HEK293 (cell line): ENCODE data around the gene PCCA.

Experiments used
- CTCF ChIA-PET: fragments of 350-600 bp; formaldehyde crosslinking; extraction: SDS; loops from one replicate; lab custom pipeline; 2021; ENCODE audit warnings: antibody characterized with exemption; lab: Yijun Ruan, JAX
- POLR2A ChIA-PET: fragments of 300-600 bp; formaldehyde crosslinking; extraction: SDS; loops from one replicate; lab custom pipeline; 2020; ENCODE audit warnings: antibody characterized with exemption, inconsistent platforms; lab: Yijun Ruan, JAX
- H3K27ac ChIP-seq: fragments of 200-500 bp; sonication (Bioruptor generic); 2 replicates; pipeline ENCODE4 v1.5.1; 2014; ENCODE audit warnings: low read depth, low read length, control low read depth, inconsistent platforms; ENCODE audit errors: extremely low read depth
- H3K36me3 ChIP-seq, 2 experiments: fragments of 200-500 bp in 1 of 2; sonication (Bioruptor generic) in 1 of 2; 1 replicate in 1 of 2; 2 replicates in 1 of 2; pipeline ENCODE4 v1.5.1; 2014 to 2017; ENCODE audit warnings: inconsistent platforms in 2 of 2, low read length in 2 of 2; ENCODE audit not compliant: control insufficient read depth in 2 of 2, insufficient read depth in 1 of 2
- H3K4me1 ChIP-seq: fragments of 200-500 bp; sonication (Bioruptor generic); 2 replicates; pipeline ENCODE4 v1.5.1; 2014; ENCODE audit warnings: mild to moderate bottlenecking, low read length, inconsistent platforms; ENCODE audit not compliant: control insufficient read depth, insufficient read depth
- H3K4me3 ChIP-seq: 2 replicates; pipeline ENCODE4 v1.5.1; 2011; ENCODE audit warnings: low read depth, mild to moderate bottlenecking, control low read depth, low read length, moderate library complexity
- H3K9me3 ChIP-seq: fragments of 200-500 bp; sonication (Bioruptor generic); 2 replicates; pipeline ENCODE4 v1.5.1; 2014; ENCODE audit warnings: low read depth, low read length, inconsistent platforms; ENCODE audit not compliant: control insufficient read depth, insufficient read depth
- EGR2 ChIP-seq: fragments of 450-650 bp; formaldehyde crosslinking; IDR thresholded peaks from 2 replicates; pipeline ENCODE4 v1.5.1; 2016; ENCODE audit warnings: low read depth, missing biosample characterization, missing genetic modification characterization
- GLIS2 ChIP-seq: fragments of 450-650 bp; formaldehyde crosslinking; IDR thresholded peaks from 2 replicates; pipeline ENCODE4 v1.5.1; 2016; ENCODE audit warnings: missing biosample characterization, missing genetic modification characterization
- RBAK ChIP-seq: fragments of 450-650 bp; formaldehyde crosslinking; IDR thresholded peaks from 2 replicates; pipeline ENCODE4 v1.5.1; 2016; ENCODE audit warnings: missing biosample characterization, missing genetic modification characterization
- SCRT2 ChIP-seq: fragments of 450-650 bp; formaldehyde crosslinking; IDR thresholded peaks from 2 replicates; pipeline ENCODE4 v1.5.1; 2016; ENCODE audit warnings: missing biosample characterization, missing genetic modification characterization
- SETDB1 ChIP-seq: IDR thresholded peaks from one replicate; pipeline ENCODE4 v1.6.1; 2017; ENCODE audit warnings: mild to moderate bottlenecking, low read length, moderate library complexity, mixed read lengths; ENCODE audit not compliant: insufficient read length
- ZBTB20 ChIP-seq: fragments of 450-650 bp; formaldehyde crosslinking; IDR thresholded peaks from 2 replicates; pipeline ENCODE4 v1.5.1; 2016; ENCODE audit warnings: missing biosample characterization, missing genetic modification characterization
- ZNF112 ChIP-seq: fragments of 450-650 bp; formaldehyde crosslinking; IDR thresholded peaks from 2 replicates; pipeline ENCODE4 v1.5.0; 2017; ENCODE audit warnings: missing biosample characterization, missing genetic modification characterization
- ZNF146 ChIP-seq: fragments of 450-650 bp; formaldehyde crosslinking; IDR thresholded peaks from 2 replicates; pipeline ENCODE4 v1.5.1; 2016; ENCODE audit warnings: missing biosample characterization, missing genetic modification characterization
- ZNF221 ChIP-seq: fragments of 450-650 bp; formaldehyde crosslinking; IDR thresholded peaks from 2 replicates; pipeline ENCODE4 v1.5.1; 2017; ENCODE audit warnings: missing biosample characterization, missing genetic modification characterization, borderline replicate concordance
- ZNF248 ChIP-seq: fragments of 450-650 bp; formaldehyde crosslinking; IDR thresholded peaks from 2 replicates; pipeline ENCODE4 v1.5.1; 2017; ENCODE audit warnings: missing biosample characterization, missing genetic modification characterization
- ZNF266 ChIP-seq: fragments of 450-650 bp; formaldehyde crosslinking; IDR thresholded peaks from 2 replicates; pipeline ENCODE4 v1.5.1; 2016; ENCODE audit warnings: missing biosample characterization, missing genetic modification characterization, low read depth
- ZNF274 ChIP-seq, 2 experiments: fragments of 200-500 bp in 1 of 2; fragments of 450-650 bp in 1 of 2; sonication (Bioruptor generic) in 1 of 2; formaldehyde crosslinking in 1 of 2; IDR thresholded peaks; 2 replicates each; pipeline versions ENCODE4 v1.5.1 to v1.6.1; 2014 to 2016; ENCODE audit warnings: borderline replicate concordance in 1 of 2, inconsistent platforms in 1 of 2, low read length in 1 of 2, missing biosample characterization in 1 of 2, missing genetic modification characterization in 1 of 2
- ZNF391 ChIP-seq: fragments of 450-650 bp; formaldehyde crosslinking; IDR thresholded peaks from 2 replicates; pipeline ENCODE4 v1.5.1; 2016; ENCODE audit warnings: low read depth, missing biosample characterization, missing genetic modification characterization, borderline replicate concordance
- ZNF514 ChIP-seq: fragments of 450-650 bp; formaldehyde crosslinking; IDR thresholded peaks from 2 replicates; pipeline ENCODE4 v1.5.1; 2016; ENCODE audit warnings: missing biosample characterization, missing genetic modification characterization
- ZNF521 ChIP-seq: fragments of 450-650 bp; formaldehyde crosslinking; IDR thresholded peaks from 2 replicates; pipeline ENCODE4 v1.5.1; 2017; ENCODE audit warnings: missing biosample characterization, mild to moderate bottlenecking, missing genetic modification characterization
- ZNF621 ChIP-seq: fragments of 450-650 bp; formaldehyde crosslinking; IDR thresholded peaks from 2 replicates; pipeline ENCODE4 v1.5.1; 2017; ENCODE audit warnings: missing biosample characterization, missing genetic modification characterization
- ZNF76 ChIP-seq: fragments of 450-650 bp; formaldehyde crosslinking; IDR thresholded peaks from 2 replicates; pipeline ENCODE4; 2016; ENCODE audit warnings: low read depth, missing biosample characterization, missing genetic modification characterization, borderline replicate concordance
- ZNF792 ChIP-seq: fragments of 450-650 bp; formaldehyde crosslinking; IDR thresholded peaks from 2 replicates; pipeline ENCODE4 v1.5.1; 2016; ENCODE audit warnings: missing biosample characterization, missing genetic modification characterization
- TF ChIP-seq, protein P1 (sequence below): fragments of 450-650 bp; formaldehyde crosslinking; IDR thresholded peaks from 2 replicates; pipeline ENCODE4 v1.5.1; 2016; ENCODE audit warnings: missing biosample characterization, missing genetic modification characterization
- TF ChIP-seq, protein P2 (sequence below): fragments of 450-650 bp; formaldehyde crosslinking; IDR thresholded peaks from 2 replicates; pipeline ENCODE4 v1.5.1; 2016; ENCODE audit warnings: missing biosample characterization, missing genetic modification characterization, low read depth
- TF ChIP-seq, protein P3 (sequence below): fragments of 450-650 bp; formaldehyde crosslinking; IDR thresholded peaks from 2 replicates; pipeline ENCODE4 v1.5.1; 2016; ENCODE audit warnings: missing biosample characterization, missing genetic modification characterization, borderline replicate concordance
- TF ChIP-seq, protein P4 (sequence below): fragments of 450-650 bp; formaldehyde crosslinking; IDR thresholded peaks from 2 replicates; pipeline ENCODE4 v1.5.0; 2017; ENCODE audit warnings: missing biosample characterization, missing genetic modification characterization, borderline replicate concordance

The PCCA gene

DNA sequence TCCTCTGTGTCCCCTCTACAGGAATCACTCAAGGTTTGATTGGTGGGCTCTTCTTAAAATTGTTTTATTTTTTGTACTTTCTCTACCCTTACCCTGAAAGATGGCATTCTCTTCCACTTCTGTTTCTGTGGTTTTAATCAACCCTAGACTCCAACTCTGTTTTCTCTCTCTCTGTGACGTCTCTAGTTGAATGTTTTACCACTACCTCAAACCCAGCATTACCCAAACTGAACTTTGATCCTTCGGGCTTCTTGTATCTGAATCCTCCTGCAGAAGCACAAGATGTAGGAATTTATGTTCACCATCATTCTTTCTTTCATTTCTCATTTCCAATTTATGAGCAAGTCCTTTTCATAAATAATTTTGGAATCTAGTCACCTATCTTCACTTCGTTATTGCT, 39.9 kb downstream of the PCCA start:
- Histone ChIP-seq H3K4me3 (no peak overlapping the region), H3K9me3 (no peaks in the 10 kb centered on the region), H3K36me3 (no peaks in the 10 kb centered on the region), H3K27ac (no peak overlapping the region), H3K4me1 (peaks cover 8% of the 10 kb centered on the region)
- CTCF ChIA-PET = interaction anchor here (0.5 kb wide), 1 partner anchor 88 kb away, joined by 3 read pairs; no protein-coding TSS in a partner anchor
- POLR2A ChIA-PET = no interaction called here
- TF ChIP-seq, protein P1, sequence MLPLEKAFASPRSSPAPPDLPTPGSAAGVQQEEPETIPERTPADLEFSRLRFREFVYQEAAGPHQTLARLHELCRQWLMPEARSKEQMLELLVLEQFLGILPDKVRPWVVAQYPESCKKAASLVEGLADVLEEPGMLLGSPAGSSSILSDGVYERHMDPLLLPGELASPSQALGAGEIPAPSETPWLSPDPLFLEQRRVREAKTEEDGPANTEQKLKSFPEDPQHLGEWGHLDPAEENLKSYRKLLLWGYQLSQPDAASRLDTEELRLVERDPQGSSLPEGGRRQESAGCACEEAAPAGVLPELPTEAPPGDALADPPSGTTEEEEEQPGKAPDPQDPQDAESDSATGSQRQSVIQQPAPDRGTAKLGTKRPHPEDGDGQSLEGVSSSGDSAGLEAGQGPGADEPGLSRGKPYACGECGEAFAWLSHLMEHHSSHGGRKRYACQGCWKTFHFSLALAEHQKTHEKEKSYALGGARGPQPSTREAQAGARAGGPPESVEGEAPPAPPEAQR (tag by site-specific recombination) = no peak
- TF ChIP-seq SETDB1 = no peak
- no peak for TF ChIP-seq ZNF274 (IDR thresholded peaks at IDR 0.05; ENCODE audit: low read length)
- no peak for TF ChIP-seq ZNF274 (tag by site-specific recombination; IDR thresholded peaks at IDR 0.05; ENCODE audit: borderline replicate concordance)
- TF ChIP-seq ZNF621 (tag by site-specific recombination) = no peak
- TF ChIP-seq, protein P2, sequence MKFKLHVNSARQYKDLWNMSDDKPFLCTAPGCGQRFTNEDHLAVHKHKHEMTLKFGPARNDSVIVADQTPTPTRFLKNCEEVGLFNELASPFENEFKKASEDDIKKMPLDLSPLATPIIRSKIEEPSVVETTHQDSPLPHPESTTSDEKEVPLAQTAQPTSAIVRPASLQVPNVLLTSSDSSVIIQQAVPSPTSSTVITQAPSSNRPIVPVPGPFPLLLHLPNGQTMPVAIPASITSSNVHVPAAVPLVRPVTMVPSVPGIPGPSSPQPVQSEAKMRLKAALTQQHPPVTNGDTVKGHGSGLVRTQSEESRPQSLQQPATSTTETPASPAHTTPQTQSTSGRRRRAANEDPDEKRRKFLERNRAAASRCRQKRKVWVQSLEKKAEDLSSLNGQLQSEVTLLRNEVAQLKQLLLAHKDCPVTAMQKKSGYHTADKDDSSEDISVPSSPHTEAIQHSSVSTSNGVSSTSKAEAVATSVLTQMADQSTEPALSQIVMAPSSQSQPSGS (tag by site-specific recombination) = no peak
- no peak for TF ChIP-seq ZBTB20 (tag by site-specific recombination)
- TF ChIP-seq ZNF514 (tag by site-specific recombination) = no peak
- TF ChIP-seq ZNF146 (tag by site-specific recombination) = no peak
- no peak for TF ChIP-seq GLIS2 (tag by site-specific recombination)
- TF ChIP-seq ZNF112 = no peak
- TF ChIP-seq, protein P3, sequence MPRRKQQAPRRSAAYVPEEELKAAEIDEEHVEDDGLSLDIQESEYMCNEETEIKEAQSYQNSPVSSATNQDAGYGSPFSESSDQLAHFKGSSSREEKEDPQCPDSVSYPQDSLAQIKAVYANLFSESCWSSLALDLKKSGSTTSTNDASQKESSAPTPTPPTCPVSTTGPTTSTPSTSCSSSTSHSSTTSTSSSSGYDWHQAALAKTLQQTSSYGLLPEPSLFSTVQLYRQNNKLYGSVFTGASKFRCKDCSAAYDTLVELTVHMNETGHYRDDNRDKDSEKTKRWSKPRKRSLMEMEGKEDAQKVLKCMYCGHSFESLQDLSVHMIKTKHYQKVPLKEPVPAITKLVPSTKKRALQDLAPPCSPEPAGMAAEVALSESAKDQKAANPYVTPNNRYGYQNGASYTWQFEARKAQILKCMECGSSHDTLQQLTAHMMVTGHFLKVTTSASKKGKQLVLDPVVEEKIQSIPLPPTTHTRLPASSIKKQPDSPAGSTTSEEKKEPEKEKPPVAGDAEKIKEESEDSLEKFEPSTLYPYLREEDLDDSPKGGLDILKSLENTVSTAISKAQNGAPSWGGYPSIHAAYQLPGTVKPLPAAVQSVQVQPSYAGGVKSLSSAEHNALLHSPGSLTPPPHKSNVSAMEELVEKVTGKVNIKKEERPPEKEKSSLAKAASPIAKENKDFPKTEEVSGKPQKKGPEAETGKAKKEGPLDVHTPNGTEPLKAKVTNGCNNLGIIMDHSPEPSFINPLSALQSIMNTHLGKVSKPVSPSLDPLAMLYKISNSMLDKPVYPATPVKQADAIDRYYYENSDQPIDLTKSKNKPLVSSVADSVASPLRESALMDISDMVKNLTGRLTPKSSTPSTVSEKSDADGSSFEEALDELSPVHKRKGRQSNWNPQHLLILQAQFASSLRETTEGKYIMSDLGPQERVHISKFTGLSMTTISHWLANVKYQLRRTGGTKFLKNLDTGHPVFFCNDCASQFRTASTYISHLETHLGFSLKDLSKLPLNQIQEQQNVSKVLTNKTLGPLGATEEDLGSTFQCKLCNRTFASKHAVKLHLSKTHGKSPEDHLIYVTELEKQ = no peak
- TF ChIP-seq, protein P4, sequence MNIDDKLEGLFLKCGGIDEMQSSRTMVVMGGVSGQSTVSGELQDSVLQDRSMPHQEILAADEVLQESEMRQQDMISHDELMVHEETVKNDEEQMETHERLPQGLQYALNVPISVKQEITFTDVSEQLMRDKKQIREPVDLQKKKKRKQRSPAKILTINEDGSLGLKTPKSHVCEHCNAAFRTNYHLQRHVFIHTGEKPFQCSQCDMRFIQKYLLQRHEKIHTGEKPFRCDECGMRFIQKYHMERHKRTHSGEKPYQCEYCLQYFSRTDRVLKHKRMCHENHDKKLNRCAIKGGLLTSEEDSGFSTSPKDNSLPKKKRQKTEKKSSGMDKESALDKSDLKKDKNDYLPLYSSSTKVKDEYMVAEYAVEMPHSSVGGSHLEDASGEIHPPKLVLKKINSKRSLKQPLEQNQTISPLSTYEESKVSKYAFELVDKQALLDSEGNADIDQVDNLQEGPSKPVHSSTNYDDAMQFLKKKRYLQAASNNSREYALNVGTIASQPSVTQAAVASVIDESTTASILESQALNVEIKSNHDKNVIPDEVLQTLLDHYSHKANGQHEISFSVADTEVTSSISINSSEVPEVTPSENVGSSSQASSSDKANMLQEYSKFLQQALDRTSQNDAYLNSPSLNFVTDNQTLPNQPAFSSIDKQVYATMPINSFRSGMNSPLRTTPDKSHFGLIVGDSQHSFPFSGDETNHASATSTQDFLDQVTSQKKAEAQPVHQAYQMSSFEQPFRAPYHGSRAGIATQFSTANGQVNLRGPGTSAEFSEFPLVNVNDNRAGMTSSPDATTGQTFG (tag by site-specific recombination) = no peak
- no peak for TF ChIP-seq RBAK (tag by site-specific recombination)
- no peak for TF ChIP-seq ZNF266 (tag by site-specific recombination)
- TF ChIP-seq SCRT2 (tag by site-specific recombination) = no peak
- no peak for TF ChIP-seq ZNF248

DNA sequence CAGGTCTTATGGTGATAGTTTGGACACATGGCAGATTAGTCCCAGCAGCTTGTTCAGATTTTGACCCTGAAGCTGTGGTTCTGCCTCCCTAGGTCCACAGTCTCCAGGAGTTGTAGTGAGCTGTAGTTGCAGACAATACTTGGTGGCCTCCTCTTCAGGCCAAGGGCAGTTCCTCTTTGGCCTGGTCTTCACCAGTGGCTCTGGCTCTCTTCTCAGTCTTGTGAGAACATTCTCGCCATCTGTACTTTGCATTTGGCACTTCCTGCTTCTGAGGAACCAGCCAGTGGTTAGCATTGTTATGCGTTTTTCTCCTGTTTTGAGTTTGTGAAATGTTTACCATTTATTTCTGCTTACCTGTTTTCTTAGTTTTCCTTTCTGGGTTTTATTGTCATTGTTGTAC, 40.7 kb downstream of the PCCA start:
- no peak overlapping the region for H3K27ac ChIP-seq
- no peak for TF ChIP-seq ZNF221 (tag by site-specific recombination)
- TF ChIP-seq, protein P4 (tag by site-specific recombination) = no peak
- no peak for TF ChIP-seq ZNF76 (tag by site-specific recombination)
- TF ChIP-seq ZBTB20 (tag by site-specific recombination) = no peak
- no peak for TF ChIP-seq EGR2 (tag by site-specific recombination)
- TF ChIP-seq SCRT2 (tag by site-specific recombination) = no peak
- TF ChIP-seq ZNF792 (tag by site-specific recombination) = no peak
- TF ChIP-seq ZNF391 = no peak
- no peak for TF ChIP-seq ZNF521

More for the DNA sequence above, 40.7 kb downstream of the PCCA start:
- POLR2A ChIA-PET = no interaction called here
- CTCF ChIA-PET = no interaction called here
- no peaks in the 10 kb centered on the region for H3K36me3 ChIP-seq
- H3K4me1 ChIP-seq = peaks cover 8% of the 10 kb centered on the region
- no peak overlapping the region for H3K4me3 ChIP-seq
- H3K9me3 ChIP-seq = no peaks in the 10 kb centered on the region
